Panc1 (cell line): ENCODE results near the gene CYBRD1. TPM values are rescaled to one million over a fixed set of nuclear protein-coding genes. Genes with fewer than 3 reads are reported as not detected.

ENCODE experiments used
- ATAC-seq: fragments of 200-7000 bp; cut with Tn5 transposase; 2 replicates; pipeline ENCODE4 v1.9.1; 2020; ENCODE audit warnings: mild to moderate bottlenecking, moderate library complexity
- BruUV-seq: library from RNA; stranded (reverse); fragments of 400-500 nt; replicated peaks from 2 replicates; lab custom pipeline; 2021; lab: Mats Ljungman, UMichigan
- CTCF ChIA-PET: fragments of 300-600 bp; sonication (Branson Sonifier 250); formaldehyde crosslinking; loops from one replicate; lab custom pipeline; 2022; ENCODE audit warnings: antibody characterized with exemption; lab: Charles Lee
- POLR2A ChIA-PET: fragments of 300-600 bp; sonication (Branson Sonifier 250); formaldehyde crosslinking; loops from one replicate; lab custom pipeline; 2022; ENCODE audit warnings: antibody characterized with exemption; lab: Charles Lee
- DNase-seq: peaks from one replicate; pipeline ENCODE4 v3.0.0-alpha.2; 2010; ENCODE audit warnings: low read depth, low spot score
- H3K27ac ChIP-seq: 2 replicates; pipeline ENCODE4 v1.5.1; 2011; ENCODE audit warnings: mild to moderate bottlenecking, low read length, inconsistent platforms
- H3K27me3 ChIP-seq: fragments of 200-500 bp; sonication (Bioruptor generic); 2 replicates; pipeline ENCODE4 v1.6.0; 2014; ENCODE audit warnings: low read length, inconsistent platforms; ENCODE audit not compliant: control insufficient read depth, insufficient read depth
- H3K36me3 ChIP-seq: fragments of 200-500 bp; sonication (Bioruptor generic); 2 replicates; pipeline ENCODE4 v1.5.1; 2014; ENCODE audit warnings: inconsistent platforms, mild to moderate bottlenecking, low read length, moderate library complexity; ENCODE audit not compliant: control insufficient read depth, insufficient read depth
- H3K4me1 ChIP-seq: 2 replicates; pipeline ENCODE4 v1.5.1; 2011; ENCODE audit warnings: inconsistent platforms, mild to moderate bottlenecking, low read length, moderate library complexity; ENCODE audit not compliant: control insufficient read depth, insufficient read depth
- H3K4me3 ChIP-seq, 2 experiments: 2 replicates each; pipeline ENCODE4 v1.5.1; 2011 to 2012; ENCODE audit warnings: low read depth in 2 of 2, low read length in 2 of 2, mild to moderate bottlenecking in 2 of 2, inconsistent platforms in 1 of 2, moderate library complexity in 1 of 2
- H3K9me3 ChIP-seq: fragments of 200-500 bp; sonication (Bioruptor generic); 2 replicates; pipeline ENCODE4 v1.5.1; 2014; ENCODE audit warnings: low read depth, mild to moderate bottlenecking, inconsistent platforms, low read length, moderate library complexity; ENCODE audit not compliant: control insufficient read depth, insufficient read depth
- POLR2AphosphoS5 ChIP-seq: IDR thresholded peaks from 2 replicates; pipeline ENCODE4 v1.6.1; 2012; ENCODE audit warnings: mild to moderate bottlenecking, low read depth, low read length, moderate library complexity
- SIN3A ChIP-seq: IDR thresholded peaks from 2 replicates; pipeline ENCODE4 v1.6.1; 2012; ENCODE audit warnings: low read depth, mild to moderate bottlenecking, low read length, moderate library complexity, borderline replicate concordance; ENCODE audit not compliant: insufficient read depth
- TCF7L2 ChIP-seq: IDR thresholded peaks from 2 replicates; pipeline ENCODE4 v1.6.1; 2011; ENCODE audit warnings: mild to moderate bottlenecking, low read depth, low read length, inconsistent platforms
- in situ Hi-C: cut with HindIII; loops from 2 replicates; pipeline ENCODE4 v1.10.0; 2016; ENCODE audit warnings: low sequenced_read_pairs, low pct_unique_long_range_greater_than_20kb
- intact Hi-C: fragments of 100-400 bp; cut with micrococcal nuclease; formaldehyde crosslinking; loops from one replicate; pipeline ENCODE4 v1.10.0; 2022; ENCODE audit not compliant: unreplicated experiment
- total RNA-seq: library from RNA; stranded (reverse); gene quantifications from one replicate; pipeline ENCODE4 v1.2.1, GENCODE V29; 2021; ENCODE audit not compliant: unreplicated experiment
- TF ChIP-seq, protein P1 (sequence below), 2 experiments: IDR thresholded peaks; 2 replicates each; pipeline ENCODE4 v1.6.1; 2011 to 2012; ENCODE audit warnings: low read depth in 2 of 2, control low read depth in 1 of 2, low read length in 1 of 2, mild to moderate bottlenecking in 1 of 2, moderate library complexity in 1 of 2; ENCODE audit not compliant: insufficient read depth in 1 of 2
- TF ChIP-seq, protein P2 (sequence below): fragments of 450-650 bp; IDR thresholded peaks from 2 replicates; pipeline ENCODE4 v1.5.1; 2017; ENCODE audit warnings: mild to moderate bottlenecking

Gene CYBRD1
- total RNA-seq, 1 experiment from 2014 or later: 2.5 TPM

DNA sequence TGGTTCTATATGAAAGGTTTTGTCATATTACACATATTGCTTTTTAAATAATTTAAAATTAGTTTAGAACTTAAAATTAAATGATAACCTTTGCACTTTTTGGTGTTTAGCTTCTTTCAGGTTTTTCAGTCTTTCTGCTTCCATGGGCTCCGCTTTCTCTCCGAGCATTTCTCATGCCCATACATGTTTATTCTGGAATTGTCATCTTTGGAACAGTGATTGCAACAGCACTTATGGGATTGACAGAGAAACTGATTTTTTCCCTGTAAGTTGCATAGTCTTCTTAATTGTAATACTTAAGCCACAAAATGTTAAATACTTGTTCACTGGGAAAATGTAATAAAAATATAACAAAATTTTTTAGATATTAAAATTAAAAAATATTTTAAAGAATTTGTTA is 31.0 kb downstream of the CYBRD1 start:
- ChIA-PET CTCF (no interaction called here), POLR2A (interaction anchor here (0.7 kb wide), 1 partner anchor 434 kb away, joined by 3 read pairs; no protein-coding TSS in a partner anchor)
- H3K36me3 ChIP-seq: no peaks in the 10 kb centered on the region
- H3K4me3 ChIP-seq: peak overlapping the region in 1 of 2 experiments; percentile 49; a peak in 2 of 4 replicates
- TF ChIP-seq, protein P1, sequence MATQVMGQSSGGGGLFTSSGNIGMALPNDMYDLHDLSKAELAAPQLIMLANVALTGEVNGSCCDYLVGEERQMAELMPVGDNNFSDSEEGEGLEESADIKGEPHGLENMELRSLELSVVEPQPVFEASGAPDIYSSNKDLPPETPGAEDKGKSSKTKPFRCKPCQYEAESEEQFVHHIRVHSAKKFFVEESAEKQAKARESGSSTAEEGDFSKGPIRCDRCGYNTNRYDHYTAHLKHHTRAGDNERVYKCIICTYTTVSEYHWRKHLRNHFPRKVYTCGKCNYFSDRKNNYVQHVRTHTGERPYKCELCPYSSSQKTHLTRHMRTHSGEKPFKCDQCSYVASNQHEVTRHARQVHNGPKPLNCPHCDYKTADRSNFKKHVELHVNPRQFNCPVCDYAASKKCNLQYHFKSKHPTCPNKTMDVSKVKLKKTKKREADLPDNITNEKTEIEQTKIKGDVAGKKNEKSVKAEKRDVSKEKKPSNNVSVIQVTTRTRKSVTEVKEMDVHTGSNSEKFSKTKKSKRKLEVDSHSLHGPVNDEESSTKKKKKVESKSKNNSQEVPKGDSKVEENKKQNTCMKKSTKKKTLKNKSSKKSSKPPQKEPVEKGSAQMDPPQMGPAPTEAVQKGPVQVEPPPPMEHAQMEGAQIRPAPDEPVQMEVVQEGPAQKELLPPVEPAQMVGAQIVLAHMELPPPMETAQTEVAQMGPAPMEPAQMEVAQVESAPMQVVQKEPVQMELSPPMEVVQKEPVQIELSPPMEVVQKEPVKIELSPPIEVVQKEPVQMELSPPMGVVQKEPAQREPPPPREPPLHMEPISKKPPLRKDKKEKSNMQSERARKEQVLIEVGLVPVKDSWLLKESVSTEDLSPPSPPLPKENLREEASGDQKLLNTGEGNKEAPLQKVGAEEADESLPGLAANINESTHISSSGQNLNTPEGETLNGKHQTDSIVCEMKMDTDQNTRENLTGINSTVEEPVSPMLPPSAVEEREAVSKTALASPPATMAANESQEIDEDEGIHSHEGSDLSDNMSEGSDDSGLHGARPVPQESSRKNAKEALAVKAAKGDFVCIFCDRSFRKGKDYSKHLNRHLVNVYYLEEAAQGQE (IDR thresholded peaks at IDR 0.05; ENCODE audit: insufficient read depth in 1 of 2, low read depth in 2 of 2, low read length in 1 of 2): no peak
- no peak for TF ChIP-seq TCF7L2
- TF ChIP-seq SIN3A: no peak
- TF ChIP-seq, protein P2, sequence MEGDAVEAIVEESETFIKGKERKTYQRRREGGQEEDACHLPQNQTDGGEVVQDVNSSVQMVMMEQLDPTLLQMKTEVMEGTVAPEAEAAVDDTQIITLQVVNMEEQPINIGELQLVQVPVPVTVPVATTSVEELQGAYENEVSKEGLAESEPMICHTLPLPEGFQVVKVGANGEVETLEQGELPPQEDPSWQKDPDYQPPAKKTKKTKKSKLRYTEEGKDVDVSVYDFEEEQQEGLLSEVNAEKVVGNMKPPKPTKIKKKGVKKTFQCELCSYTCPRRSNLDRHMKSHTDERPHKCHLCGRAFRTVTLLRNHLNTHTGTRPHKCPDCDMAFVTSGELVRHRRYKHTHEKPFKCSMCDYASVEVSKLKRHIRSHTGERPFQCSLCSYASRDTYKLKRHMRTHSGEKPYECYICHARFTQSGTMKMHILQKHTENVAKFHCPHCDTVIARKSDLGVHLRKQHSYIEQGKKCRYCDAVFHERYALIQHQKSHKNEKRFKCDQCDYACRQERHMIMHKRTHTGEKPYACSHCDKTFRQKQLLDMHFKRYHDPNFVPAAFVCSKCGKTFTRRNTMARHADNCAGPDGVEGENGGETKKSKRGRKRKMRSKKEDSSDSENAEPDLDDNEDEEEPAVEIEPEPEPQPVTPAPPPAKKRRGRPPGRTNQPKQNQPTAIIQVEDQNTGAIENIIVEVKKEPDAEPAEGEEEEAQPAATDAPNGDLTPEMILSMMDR: no peak
- no peak for TF ChIP-seq POLR2AphosphoS5
- no peak for ATAC-seq
- DNase-seq: no peak
- no peaks in the 10 kb centered on the region for H3K9me3 ChIP-seq
- H3K27ac ChIP-seq: no peak overlapping the region; the same call in 1 of the 2 replicates
- H3K27me3 ChIP-seq: peaks cover 5% of the 10 kb centered on the region
- BruUV-seq: no TSS peak
- intact Hi-C loops (no loop called here), in situ Hi-C loops (no loop called here)
- no peaks in the 10 kb centered on the region for H3K4me1 ChIP-seq

DNA sequence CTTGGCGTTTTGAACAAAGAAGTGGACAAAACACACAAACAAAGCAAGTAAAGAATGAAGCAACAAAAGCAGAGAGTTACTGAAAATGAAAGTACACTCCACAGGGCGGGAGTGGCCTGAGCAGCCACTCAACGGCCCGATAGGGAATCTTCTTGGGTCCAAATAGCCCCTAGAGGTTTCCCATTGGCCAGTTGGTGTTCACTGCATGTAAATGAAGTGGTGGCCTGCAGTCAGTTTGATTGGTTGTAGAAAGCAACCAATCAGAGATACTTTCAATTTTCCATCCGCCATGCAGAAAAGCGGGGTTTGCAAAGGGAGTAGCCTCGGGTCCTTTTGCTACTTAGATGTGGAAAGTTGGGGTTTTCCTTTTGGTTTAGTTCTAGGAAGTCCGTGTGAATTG is 31.6 kb downstream of the CYBRD1 start:
- ATAC-seq (peak; percentile 100), DNase-seq (peak; percentile 57)
- Histone ChIP-seq H3K27me3 (peaks cover 5% of the 10 kb centered on the region), H3K36me3 (no peaks in the 10 kb centered on the region), H3K9me3 (no peaks in the 10 kb centered on the region), H3K4me1 (no peaks in the 10 kb centered on the region), H3K4me3 (peak overlapping the region; percentile 49 to 78), H3K27ac (peak overlapping the region; percentile 71)
- TF ChIP-seq TCF7L2 (no peak), SIN3A (no peak), POLR2AphosphoS5 (peak; percentile 52; the same call in 1 of the 2 replicates)
- TF ChIP-seq, protein P2: no peak
- TF ChIP-seq, protein P1 (IDR thresholded peaks at IDR 0.05; ENCODE audit: insufficient read depth in 1 of 2, low read depth in 2 of 2, low read length in 1 of 2): no peak
- no TSS peak for BruUV-seq
- in situ Hi-C loops: no loop called here
- ChIA-PET CTCF (no interaction called here), POLR2A (no interaction called here)
- intact Hi-C loops: no loop called here
